ENCODE results near the gene FAM107B. TPM values are rescaled to one million over a fixed set of nuclear protein-coding genes. Genes with fewer than 3 reads are reported as not detected.

The FAM107B gene
- total RNA-seq, 1 experiment from 2014 or later: 61.6 TPM

DNA sequence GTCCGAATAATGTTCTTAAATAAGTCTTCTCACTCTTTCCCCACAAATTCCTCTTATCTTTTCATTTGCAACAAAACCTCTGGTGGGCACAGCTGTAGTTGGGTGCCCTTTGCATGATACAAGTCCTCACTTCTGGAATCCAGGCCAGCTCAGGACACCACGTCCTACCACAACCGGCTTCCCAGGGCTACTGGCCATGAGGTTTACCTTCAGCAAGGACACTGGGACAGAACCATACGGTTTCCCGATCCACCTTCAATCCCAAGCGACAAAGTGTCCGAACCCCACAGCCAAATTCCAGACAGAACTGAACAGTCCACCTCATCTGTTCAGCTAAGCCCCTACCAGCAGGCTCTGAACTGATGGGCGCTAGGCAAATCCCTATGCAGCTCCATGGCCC lies 174.6 kb downstream of the FAM107B start:
- ChIA-PET POLR2A (ENCODE audit: low non-redundant PET) (no interaction called here), CTCF (no interaction called here)
- BruUV-seq (replicated peaks): no TSS peak
- H3K4me3 ChIP-seq (ENCODE audit: low read depth, low read length, poor library complexity, severe bottlenecking): no peak overlapping the region
- TF ChIP-seq EZH2 (IDR thresholded peaks at IDR 0.05; ENCODE audit: borderline replicate concordance, low read depth, low read length, poor library complexity, severe bottlenecking): no peak
- TF ChIP-seq, protein P1, sequence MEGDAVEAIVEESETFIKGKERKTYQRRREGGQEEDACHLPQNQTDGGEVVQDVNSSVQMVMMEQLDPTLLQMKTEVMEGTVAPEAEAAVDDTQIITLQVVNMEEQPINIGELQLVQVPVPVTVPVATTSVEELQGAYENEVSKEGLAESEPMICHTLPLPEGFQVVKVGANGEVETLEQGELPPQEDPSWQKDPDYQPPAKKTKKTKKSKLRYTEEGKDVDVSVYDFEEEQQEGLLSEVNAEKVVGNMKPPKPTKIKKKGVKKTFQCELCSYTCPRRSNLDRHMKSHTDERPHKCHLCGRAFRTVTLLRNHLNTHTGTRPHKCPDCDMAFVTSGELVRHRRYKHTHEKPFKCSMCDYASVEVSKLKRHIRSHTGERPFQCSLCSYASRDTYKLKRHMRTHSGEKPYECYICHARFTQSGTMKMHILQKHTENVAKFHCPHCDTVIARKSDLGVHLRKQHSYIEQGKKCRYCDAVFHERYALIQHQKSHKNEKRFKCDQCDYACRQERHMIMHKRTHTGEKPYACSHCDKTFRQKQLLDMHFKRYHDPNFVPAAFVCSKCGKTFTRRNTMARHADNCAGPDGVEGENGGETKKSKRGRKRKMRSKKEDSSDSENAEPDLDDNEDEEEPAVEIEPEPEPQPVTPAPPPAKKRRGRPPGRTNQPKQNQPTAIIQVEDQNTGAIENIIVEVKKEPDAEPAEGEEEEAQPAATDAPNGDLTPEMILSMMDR (conservative IDR thresholded peaks at IDR 0.05; ENCODE audit: low read depth, low read length): no peak
- no peak overlapping the region for H3K27ac ChIP-seq (ENCODE audit: low read depth, low read length, poor library complexity, severe bottlenecking)
- peaks cover 14% of the 10 kb centered on the region for H3K4me1 ChIP-seq (ENCODE audit: insufficient read depth, low read length, poor library complexity, severe bottlenecking)
- no peaks in the 10 kb centered on the region for H3K9me3 ChIP-seq (ENCODE audit: low read depth, low read length, poor library complexity, severe bottlenecking)
- intact Hi-C loops (cut with micrococcal nuclease; ENCODE audit: unreplicated experiment): no loop called here
- no peaks in the 10 kb centered on the region for H3K27me3 ChIP-seq (replicated peaks; ENCODE audit: insufficient read depth, low read depth, low read length, poor library complexity)
- no peak for DNase-seq (ENCODE audit: low spot score)
- H3K36me3 ChIP-seq (ENCODE audit: insufficient read depth, low read length, poor library complexity, severe bottlenecking): no peaks in the 10 kb centered on the region

DNA sequence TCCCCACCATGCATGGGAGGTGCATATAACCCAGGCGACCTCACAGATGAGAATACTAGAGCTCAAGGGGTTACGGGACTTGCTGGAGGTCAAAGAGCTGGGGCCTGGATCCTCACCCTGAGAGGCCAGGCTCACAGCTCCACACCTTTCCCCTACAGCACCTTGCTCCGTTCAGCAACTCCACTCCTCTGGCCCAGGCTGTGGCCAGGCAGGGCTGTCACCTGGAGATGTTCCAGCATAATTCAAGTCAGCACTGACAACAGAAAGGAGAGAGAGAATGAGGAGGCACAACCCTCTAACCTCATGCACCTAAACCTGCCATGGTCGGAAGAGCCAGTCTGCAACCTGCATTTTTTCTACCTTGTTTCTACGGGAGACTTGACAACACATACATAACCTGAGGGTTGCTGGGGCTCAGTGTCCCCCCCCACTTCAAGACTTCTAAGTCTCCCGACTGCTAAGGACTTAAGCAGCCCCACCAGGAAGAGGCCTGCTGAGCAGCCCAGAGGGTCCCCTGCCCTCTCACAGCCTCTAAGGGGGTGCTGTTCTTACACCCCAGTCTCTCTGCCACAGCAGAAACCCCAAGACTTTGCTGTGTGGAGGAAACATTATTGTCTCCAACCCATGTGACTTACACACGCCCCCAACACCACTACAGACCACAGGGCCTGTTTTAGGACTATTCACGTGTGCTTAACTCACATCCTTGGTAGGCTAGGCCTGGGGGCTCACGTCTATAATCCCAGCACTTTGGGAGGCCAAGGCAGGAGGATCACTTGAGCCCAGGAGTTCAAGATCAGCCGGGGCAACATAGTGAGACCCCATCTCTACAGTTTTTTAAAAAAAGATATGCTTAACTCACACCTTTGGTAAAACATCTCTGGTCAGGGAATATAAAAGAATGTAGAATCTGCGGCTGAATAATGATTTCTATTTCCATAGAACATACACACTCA lies 175.6 kb downstream of the FAM107B start:
- no peak overlapping the region for H3K27ac ChIP-seq (ENCODE audit: low read depth, low read length, poor library complexity, severe bottlenecking)
- H3K4me1 ChIP-seq (ENCODE audit: insufficient read depth, low read length, poor library complexity, severe bottlenecking): peaks cover 9% of the 10 kb centered on the region
- ChIA-PET CTCF (no interaction called here), POLR2A (ENCODE audit: low non-redundant PET) (interaction anchor here (0.6 kb wide), 1 partner anchor 16 kb away, joined by 3 read pairs; no protein-coding TSS in a partner anchor)
- H3K9me3 ChIP-seq (ENCODE audit: low read depth, low read length, poor library complexity, severe bottlenecking): no peaks in the 10 kb centered on the region
- no peaks in the 10 kb centered on the region for H3K27me3 ChIP-seq (replicated peaks; ENCODE audit: insufficient read depth, low read depth, low read length, poor library complexity)
- H3K4me3 ChIP-seq (ENCODE audit: low read depth, low read length, poor library complexity, severe bottlenecking): no peak overlapping the region
- BruUV-seq (replicated peaks): no TSS peak
- no peak for DNase-seq (ENCODE audit: low spot score)
- no peaks in the 10 kb centered on the region for H3K36me3 ChIP-seq (ENCODE audit: insufficient read depth, low read length, poor library complexity, severe bottlenecking)
- intact Hi-C loops (cut with micrococcal nuclease; ENCODE audit: unreplicated experiment): no loop called here
- TF ChIP-seq EZH2 (IDR thresholded peaks at IDR 0.05; ENCODE audit: borderline replicate concordance, low read depth, low read length, poor library complexity, severe bottlenecking): no peak
- TF ChIP-seq, protein P1 (conservative IDR thresholded peaks at IDR 0.05; ENCODE audit: low read depth, low read length): no peak

DNA sequence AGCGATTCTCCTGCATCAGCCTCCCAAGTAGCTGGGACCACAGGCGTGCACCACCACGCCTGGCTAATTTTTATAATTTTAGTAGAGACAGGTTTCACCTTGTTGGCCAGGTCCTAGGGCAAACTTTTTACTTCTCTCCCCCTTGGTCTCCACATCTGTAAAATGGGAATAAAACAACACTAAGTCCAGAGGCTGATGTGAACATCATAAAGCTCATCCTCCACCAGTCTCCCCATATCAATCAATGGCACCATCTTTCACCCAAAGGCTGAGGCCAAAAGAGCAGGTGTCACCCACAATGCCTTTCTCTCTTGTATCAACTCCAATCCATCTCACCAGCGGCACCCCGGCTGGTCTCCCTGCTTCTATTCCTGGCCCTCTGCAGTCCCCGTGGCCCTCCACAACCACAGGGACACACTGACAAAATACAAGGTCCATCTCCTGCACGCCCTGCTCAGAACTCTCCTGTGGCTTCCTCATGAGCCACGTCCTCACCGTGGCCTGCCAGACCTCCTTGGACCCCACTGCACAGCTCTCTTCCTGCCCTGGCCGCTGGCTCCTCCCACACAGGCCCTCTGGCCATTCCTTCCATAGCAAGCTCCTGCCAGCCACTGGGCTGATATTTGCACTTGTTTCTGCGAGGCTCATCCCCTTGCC lies 179.0 kb downstream of the FAM107B start:
- DNase-seq (ENCODE audit: low spot score): no peak

More for the DNA sequence above, 179.0 kb downstream of the FAM107B start:
- ChIA-PET CTCF (no interaction called here), POLR2A (ENCODE audit: low non-redundant PET) (interaction anchor here (0.7 kb wide), 2 partner anchors 21 to 434 kb away, joined by 3 to 13 read pairs; no protein-coding TSS in a partner anchor)
- no peak overlapping the region for H3K27ac ChIP-seq (ENCODE audit: low read depth, low read length, poor library complexity, severe bottlenecking)
- no peaks in the 10 kb centered on the region for H3K9me3 ChIP-seq (ENCODE audit: low read depth, low read length, poor library complexity, severe bottlenecking)
- H3K27me3 ChIP-seq (replicated peaks; ENCODE audit: insufficient read depth, low read depth, low read length, poor library complexity): no peaks in the 10 kb centered on the region
- H3K4me3 ChIP-seq (ENCODE audit: low read depth, low read length, poor library complexity, severe bottlenecking): no peak overlapping the region
- no peaks in the 10 kb centered on the region for H3K4me1 ChIP-seq (ENCODE audit: insufficient read depth, low read length, poor library complexity, severe bottlenecking)
- intact Hi-C loops (cut with micrococcal nuclease; ENCODE audit: unreplicated experiment): no loop called here
- TF ChIP-seq, protein P1 (conservative IDR thresholded peaks at IDR 0.05; ENCODE audit: low read depth, low read length): no peak
- H3K36me3 ChIP-seq (ENCODE audit: insufficient read depth, low read length, poor library complexity, severe bottlenecking): no peaks in the 10 kb centered on the region
- BruUV-seq (replicated peaks): no TSS peak
